CD4-positive, alpha-beta T cell (primary cell): ENCODE measurements around the gene ERI3. TPM values are rescaled to one million over a fixed set of nuclear protein-coding genes. Genes with fewer than 3 reads are reported as not detected.

Experiments
- ATAC-seq: fragments of 200-7000 bp; cut with Tn5 transposase; one replicate; pipeline ENCODE4 v1.10.0; 2022; ENCODE audit warnings: mild to moderate bottlenecking; ENCODE audit not compliant: poor library complexity
- CTCF ChIA-PET: fragments of 350-600 bp; sonication (Branson Sonifier 250); formaldehyde crosslinking; loops from one replicate; lab custom pipeline; 2021; ENCODE audit warnings: antibody characterized with exemption, inconsistent platforms; lab: Charles Lee
- POLR2A ChIA-PET: fragments of 350-600 bp; sonication (Branson Sonifier 250); formaldehyde crosslinking; loops from one replicate; lab custom pipeline; 2021; ENCODE audit warnings: antibody characterized with exemption, inconsistent platforms; lab: Charles Lee
- DNase-seq, 14 experiments: peaks; one replicate each; pipeline ENCODE4 v3.0.0-alpha.2; 2013 to 2020; ENCODE audit warnings: mixed read lengths in 2 of 14
- H3K27ac ChIP-seq, 2 donors: one replicate each; pipeline versions ENCODE4 v1.5.1 to v1.7.0; 2013; ENCODE audit warnings: low read length in 2 of 2, low read depth in 1 of 2, mild to moderate bottlenecking in 1 of 2
- H3K27me3 ChIP-seq, 2 experiments: 1 replicate in 1 of 2; 2 replicates in 1 of 2; pipeline versions ENCODE4 v1.6.1 to v1.7.0; 2013; ENCODE audit warnings: low read length in 2 of 2, control low read depth in 1 of 2, mild to moderate bottlenecking in 1 of 2, moderate library complexity in 1 of 2; ENCODE audit not compliant: insufficient read depth in 2 of 2, control insufficient read depth in 1 of 2
- H3K36me3 ChIP-seq: one replicate; pipeline ENCODE4 v1.6.1; 2013; ENCODE audit warnings: low read length, control low read depth; ENCODE audit not compliant: insufficient read depth
- H3K4me1 ChIP-seq: one replicate; pipeline ENCODE4 v1.6.1; 2013; ENCODE audit warnings: low read length, control low read depth; ENCODE audit not compliant: insufficient read depth
- H3K4me3 ChIP-seq: one replicate; pipeline ENCODE4 v1.5.1; 2013; ENCODE audit warnings: mild to moderate bottlenecking, low read length, moderate library complexity
- H3K9me3 ChIP-seq, 2 experiments: 1 replicate in 1 of 2; 2 replicates in 1 of 2; pipeline versions ENCODE4 v1.6.1 to v1.7.0; 2013; ENCODE audit warnings: low read length in 2 of 2, mild to moderate bottlenecking in 2 of 2, control low read depth in 1 of 2, moderate library complexity in 1 of 2; ENCODE audit not compliant: control insufficient read depth in 1 of 2, insufficient read depth in 1 of 2
- H3K27ac Mint-ChIP-seq: one replicate; pipeline ENCODE4 v1.8.0; 2020; ENCODE audit warnings: mixed read lengths
- H3K27me3 Mint-ChIP-seq: one replicate; pipeline ENCODE4 v1.8.0; 2021; ENCODE audit warnings: mixed read lengths
- H3K36me3 Mint-ChIP-seq: one replicate; pipeline ENCODE4 v1.8.0; 2021; ENCODE audit warnings: low read depth, mixed read lengths
- H3K4me1 Mint-ChIP-seq: one replicate; pipeline ENCODE4 v1.8.0; 2021; ENCODE audit warnings: low read depth, mixed read lengths
- H3K4me3 Mint-ChIP-seq: one replicate; pipeline ENCODE4 v1.8.0; 2020; ENCODE audit warnings: mild to moderate bottlenecking, mixed read lengths
- H3K9me3 Mint-ChIP-seq: one replicate; pipeline ENCODE4 v1.8.0; 2020; ENCODE audit warnings: mixed read lengths
- intact Hi-C, 2 experiments: fragments of 100-400 bp; cut with DNase I in 1 of 2; cut with micrococcal nuclease in 1 of 2; formaldehyde crosslinking; loops; one replicate each; pipeline versions ENCODE4 v1.15.1 to v1.9.0; 2023 to 2025; cut with DNase I, micrococcal nuclease
- total RNA-seq, 174 experiments: library from RNA in 2 of 174; stranded (reverse) in 2 of 174; gene quantifications; one replicate each; pipeline ENCODE4 v1.2.3 and lab custom pipeline; 2021 to 2026
- TF ChIP-seq, protein P1 (sequence below): fragments of 200-600 bp; IDR thresholded peaks from one replicate; pipeline ENCODE4 v1.8.0; 2022; ENCODE audit warnings: antibody characterized with exemption, mild to moderate bottlenecking

Gene ERI3
- total RNA-seq, 2 experiments from 2014 or later, result 19.7 to 20.7 TPM

- no peak for DNase-seq
- H3K27ac Mint-ChIP-seq, result no peak overlapping the region
- peaks cover 31% of the 10 kb centered on the region for H3K36me3 Mint-ChIP-seq
- CTCF ChIA-PET, result no interaction called here
- H3K9me3 ChIP-seq, result no peaks in the 10 kb centered on the region
- no peaks in the 10 kb centered on the region for H3K4me1 ChIP-seq
- no peak for ATAC-seq
- H3K36me3 ChIP-seq, result no peaks in the 10 kb centered on the region
- H3K4me3 ChIP-seq, result no peak overlapping the region
- no peaks in the 10 kb centered on the region for H3K4me1 Mint-ChIP-seq
- H3K27ac ChIP-seq, result no peak overlapping the region
- no peak overlapping the region for H3K4me3 Mint-ChIP-seq
- no peaks in the 10 kb centered on the region for H3K27me3 Mint-ChIP-seq
- H3K27me3 ChIP-seq, result no peaks in the 10 kb centered on the region
- TF ChIP-seq, protein P1, sequence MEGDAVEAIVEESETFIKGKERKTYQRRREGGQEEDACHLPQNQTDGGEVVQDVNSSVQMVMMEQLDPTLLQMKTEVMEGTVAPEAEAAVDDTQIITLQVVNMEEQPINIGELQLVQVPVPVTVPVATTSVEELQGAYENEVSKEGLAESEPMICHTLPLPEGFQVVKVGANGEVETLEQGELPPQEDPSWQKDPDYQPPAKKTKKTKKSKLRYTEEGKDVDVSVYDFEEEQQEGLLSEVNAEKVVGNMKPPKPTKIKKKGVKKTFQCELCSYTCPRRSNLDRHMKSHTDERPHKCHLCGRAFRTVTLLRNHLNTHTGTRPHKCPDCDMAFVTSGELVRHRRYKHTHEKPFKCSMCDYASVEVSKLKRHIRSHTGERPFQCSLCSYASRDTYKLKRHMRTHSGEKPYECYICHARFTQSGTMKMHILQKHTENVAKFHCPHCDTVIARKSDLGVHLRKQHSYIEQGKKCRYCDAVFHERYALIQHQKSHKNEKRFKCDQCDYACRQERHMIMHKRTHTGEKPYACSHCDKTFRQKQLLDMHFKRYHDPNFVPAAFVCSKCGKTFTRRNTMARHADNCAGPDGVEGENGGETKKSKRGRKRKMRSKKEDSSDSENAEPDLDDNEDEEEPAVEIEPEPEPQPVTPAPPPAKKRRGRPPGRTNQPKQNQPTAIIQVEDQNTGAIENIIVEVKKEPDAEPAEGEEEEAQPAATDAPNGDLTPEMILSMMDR, result no peak
- intact Hi-C loops, result no loop called here
- H3K9me3 Mint-ChIP-seq, result no peaks in the 10 kb centered on the region
- POLR2A ChIA-PET, result no interaction called here
Measured at GRCh38 chr1:44249543-44249942, 105.5 kb downstream of the ERI3 start.

- H3K27me3 ChIP-seq, result no peaks in the 10 kb centered on the region
- H3K4me1 ChIP-seq, result no peaks in the 10 kb centered on the region
- H3K27me3 Mint-ChIP-seq, result no peaks in the 10 kb centered on the region
- H3K4me1 Mint-ChIP-seq, result no peaks in the 10 kb centered on the region
- no peak overlapping the region for H3K27ac Mint-ChIP-seq
- TF ChIP-seq, protein P1, result no peak
- no peaks in the 10 kb centered on the region for H3K9me3 ChIP-seq
- H3K36me3 Mint-ChIP-seq, result peaks cover 35% of the 10 kb centered on the region
- ChIA-PET POLR2A (no interaction called here), CTCF (no interaction called here)
- intact Hi-C loops, result no loop called here
- peaks cover 3% of the 10 kb centered on the region for H3K36me3 ChIP-seq
- DNase-seq (no peak), ATAC-seq (no peak)
- no peak overlapping the region for H3K4me3 ChIP-seq
- H3K4me3 Mint-ChIP-seq, result no peak overlapping the region
- H3K9me3 Mint-ChIP-seq, result no peaks in the 10 kb centered on the region
- no peak overlapping the region for H3K27ac ChIP-seq
Measured at GRCh38 chr1:44246806-44247205, 108.3 kb downstream of the ERI3 start.

- CTCF ChIA-PET, result no interaction called here
Measured at GRCh38 chr1:44244986-44245385, 110.1 kb downstream of the ERI3 start.

More at GRCh38 chr1:44244986-44245385, 110.1 kb downstream of the ERI3 start:
- Mint-ChIP-seq H3K9me3 (no peaks in the 10 kb centered on the region), H3K4me1 (peaks cover 7% of the 10 kb centered on the region), H3K27me3 (no peaks in the 10 kb centered on the region), H3K27ac (no peak overlapping the region), H3K36me3 (peaks cover 35% of the 10 kb centered on the region), H3K4me3 (no peak overlapping the region)
- POLR2A ChIA-PET, result no interaction called here
- no peak for ATAC-seq
- DNase-seq, result no peak
- no peak overlapping the region for H3K4me3 ChIP-seq
- TF ChIP-seq, protein P1, result no peak
- H3K27me3 ChIP-seq, result no peaks in the 10 kb centered on the region
- intact Hi-C loops, result no loop called here
- no peaks in the 10 kb centered on the region for H3K9me3 ChIP-seq
- H3K4me1 ChIP-seq, result no peaks in the 10 kb centered on the region
- peaks cover 9% of the 10 kb centered on the region for H3K36me3 ChIP-seq
- no peak overlapping the region for H3K27ac ChIP-seq
